Breast epithelium (tissue), 4 donors: Measurements from ENCODE around the gene SPARCL1. TPM values are rescaled to one million over a fixed set of nuclear protein-coding genes. Genes with fewer than 3 reads are reported as not detected.
A peak's percentile ranks its signal among the peaks of the same experiment; 100 is the strongest.

Source experiments
- DNase-seq, 2 donors: peaks; one replicate each; pipeline ENCODE4 v3.0.0-alpha.2; 2019; ENCODE audit warnings: low spot score in 2 of 2
- H3K27ac ChIP-seq, 2 donors: fragments of 200-600 bp; sonication (generic) in 1 of 2; one replicate each; pipeline ENCODE4 v1.5.1; 2016 to 2019; ENCODE audit warnings: mild to moderate bottlenecking in 1 of 2
- H3K27me3 ChIP-seq, 2 donors: fragments of 200-600 bp; sonication (generic) in 1 of 2; one replicate each; pipeline versions ENCODE4 v1.5.1 to v1.6.0; 2017 to 2019; ENCODE audit warnings: control low read depth in 1 of 2, mild to moderate bottlenecking in 1 of 2
- H3K36me3 ChIP-seq: fragments of 200-600 bp; one replicate; pipeline ENCODE4 v1.5.1; 2019
- H3K4me1 ChIP-seq, 2 donors: fragments of 200-600 bp; sonication (generic); one replicate each; pipeline ENCODE4 v1.5.1; 2016 to 2019; ENCODE audit warnings: control low read depth in 1 of 2
- H3K4me3 ChIP-seq, 3 donors: fragments of 200-600 bp; sonication (generic); 1 replicate in 2 of 3; 2 replicates in 1 of 3; pipeline ENCODE4 v1.5.1; 2016 to 2019; ENCODE audit warnings: mild to moderate bottlenecking in 3 of 3, moderate library complexity in 2 of 3
- H3K9me3 ChIP-seq, 2 donors: fragments of 200-600 bp; sonication (generic) in 1 of 2; one replicate each; pipeline ENCODE4 v1.5.1; 2016 to 2019; ENCODE audit warnings: control low read depth in 1 of 2
- POLR2A ChIP-seq: fragments of 450-650 bp; IDR thresholded peaks from one replicate; pipeline ENCODE4 v1.6.1; 2016; ENCODE audit warnings: antibody characterized with exemption, mild to moderate bottlenecking, moderate library complexity
- POLR2AphosphoS5 ChIP-seq, 3 donors: sonication (generic); formaldehyde crosslinking; IDR thresholded peaks; one replicate each; pipeline ENCODE4 v1.6.1; 2017; ENCODE audit warnings: antibody characterized with exemption in 3 of 3
- intact Hi-C: fragments of 100-400 bp; cut with DNase I; formaldehyde crosslinking; loops from one replicate; pipeline ENCODE4 v1.15.1; 2023; ENCODE audit warnings: low total_unique reads
- total RNA-seq, 3 donors: library from RNA; depleted of rRNA; stranded (reverse); fragments of >200 nt; gene quantifications; one replicate each; pipeline ENCODE4 v1.1.0, GENCODE V29; 2016
- TF ChIP-seq, protein P1 (sequence below), 3 donors: fragments of 450-650 bp; IDR thresholded peaks; one replicate each; pipeline ENCODE4 v1.5.1; 2016 to 2017; ENCODE audit warnings: antibody characterized with exemption in 3 of 3, mild to moderate bottlenecking in 3 of 3, moderate library complexity in 3 of 3

Gene SPARCL1
- total RNA-seq, 3 donors from 2014 or later, result 368 to 408 (median 371) TPM

DNA sequence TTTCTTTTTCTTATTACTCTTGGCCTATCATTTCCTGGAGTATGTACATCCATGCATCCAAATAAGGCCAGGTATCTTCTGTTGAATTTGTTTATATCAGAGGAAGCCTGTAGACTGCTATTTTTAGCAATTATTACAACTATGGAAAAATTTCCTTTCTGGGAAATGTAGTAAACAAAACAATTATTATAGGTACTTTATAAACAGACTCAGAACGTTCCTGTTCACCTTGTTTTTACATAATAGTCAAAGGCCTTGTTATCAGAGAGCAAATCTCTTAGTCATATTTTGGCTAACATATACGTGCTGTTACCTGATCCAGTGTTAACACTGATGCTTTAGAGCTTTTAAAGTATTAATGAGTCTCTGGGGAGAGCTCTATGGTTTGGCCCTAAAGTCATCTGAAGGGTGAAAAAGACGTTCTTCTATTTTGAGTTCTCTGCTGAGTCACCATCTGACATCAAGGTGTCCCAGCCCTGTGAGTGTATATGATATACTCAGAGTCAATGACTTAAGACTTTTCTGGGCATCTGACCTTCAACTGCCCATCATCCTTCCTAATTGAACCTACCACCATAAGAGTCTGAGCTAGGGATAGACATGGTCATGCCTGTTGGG, 7.3 kb downstream of the SPARCL1 start:
- Histone ChIP-seq H3K4me1 (peaks cover 7% of the 10 kb centered on the region in 2 donors), H3K36me3 (no peaks in the 10 kb centered on the region), H3K4me3 (peak overlapping the region in 2 of 3 donors; percentile 1 to 7), H3K9me3 (peaks cover 0 to 8% of the 10 kb centered on the region in 2 donors), H3K27me3 (no peaks in the 10 kb centered on the region), H3K27ac (peak overlapping the region; percentile 89 to 96)
- no peak for DNase-seq
- intact Hi-C loops, result no loop called here
- no peak for TF ChIP-seq POLR2A
- TF ChIP-seq, protein P1, sequence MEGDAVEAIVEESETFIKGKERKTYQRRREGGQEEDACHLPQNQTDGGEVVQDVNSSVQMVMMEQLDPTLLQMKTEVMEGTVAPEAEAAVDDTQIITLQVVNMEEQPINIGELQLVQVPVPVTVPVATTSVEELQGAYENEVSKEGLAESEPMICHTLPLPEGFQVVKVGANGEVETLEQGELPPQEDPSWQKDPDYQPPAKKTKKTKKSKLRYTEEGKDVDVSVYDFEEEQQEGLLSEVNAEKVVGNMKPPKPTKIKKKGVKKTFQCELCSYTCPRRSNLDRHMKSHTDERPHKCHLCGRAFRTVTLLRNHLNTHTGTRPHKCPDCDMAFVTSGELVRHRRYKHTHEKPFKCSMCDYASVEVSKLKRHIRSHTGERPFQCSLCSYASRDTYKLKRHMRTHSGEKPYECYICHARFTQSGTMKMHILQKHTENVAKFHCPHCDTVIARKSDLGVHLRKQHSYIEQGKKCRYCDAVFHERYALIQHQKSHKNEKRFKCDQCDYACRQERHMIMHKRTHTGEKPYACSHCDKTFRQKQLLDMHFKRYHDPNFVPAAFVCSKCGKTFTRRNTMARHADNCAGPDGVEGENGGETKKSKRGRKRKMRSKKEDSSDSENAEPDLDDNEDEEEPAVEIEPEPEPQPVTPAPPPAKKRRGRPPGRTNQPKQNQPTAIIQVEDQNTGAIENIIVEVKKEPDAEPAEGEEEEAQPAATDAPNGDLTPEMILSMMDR (IDR thresholded peaks at IDR 0.05), result no peak
- no peak for TF ChIP-seq POLR2AphosphoS5 (IDR thresholded peaks at IDR 0.05)

DNA sequence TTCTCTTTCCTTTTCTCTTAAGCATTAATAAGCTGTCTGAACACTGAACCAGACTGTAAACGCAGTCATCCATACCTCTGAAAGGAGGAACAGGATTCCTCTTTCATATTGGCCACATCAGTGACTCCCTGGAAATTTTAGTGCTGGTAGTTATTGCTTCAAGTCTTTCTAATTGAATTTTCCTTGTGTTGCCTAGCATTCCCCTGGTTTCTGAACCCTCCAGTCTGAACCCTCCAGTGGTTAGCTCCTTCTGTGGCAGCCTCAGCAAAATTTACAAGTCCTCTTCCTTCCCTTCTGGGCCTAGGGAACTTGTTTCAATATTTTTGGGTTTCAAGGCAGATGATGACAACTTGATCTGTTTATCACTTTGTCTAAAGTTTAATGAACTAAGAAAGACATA, 7.9 kb downstream of the SPARCL1 start:
- intact Hi-C loops, result no loop called here
- no peak for TF ChIP-seq POLR2A
- TF ChIP-seq, protein P1 (IDR thresholded peaks at IDR 0.05), result no peak
- no peak for TF ChIP-seq POLR2AphosphoS5 (IDR thresholded peaks at IDR 0.05)
- no peak for DNase-seq
- Histone ChIP-seq H3K4me1 (peaks cover 7% of the 10 kb centered on the region in 2 donors), H3K36me3 (no peaks in the 10 kb centered on the region), H3K27me3 (no peaks in the 10 kb centered on the region), H3K27ac (peak overlapping the region; percentile 89 to 96), H3K4me3 (peak overlapping the region in 1 of 3 donors; percentile 29), H3K9me3 (peaks cover 0 to 8% of the 10 kb centered on the region in 2 donors)

DNA sequence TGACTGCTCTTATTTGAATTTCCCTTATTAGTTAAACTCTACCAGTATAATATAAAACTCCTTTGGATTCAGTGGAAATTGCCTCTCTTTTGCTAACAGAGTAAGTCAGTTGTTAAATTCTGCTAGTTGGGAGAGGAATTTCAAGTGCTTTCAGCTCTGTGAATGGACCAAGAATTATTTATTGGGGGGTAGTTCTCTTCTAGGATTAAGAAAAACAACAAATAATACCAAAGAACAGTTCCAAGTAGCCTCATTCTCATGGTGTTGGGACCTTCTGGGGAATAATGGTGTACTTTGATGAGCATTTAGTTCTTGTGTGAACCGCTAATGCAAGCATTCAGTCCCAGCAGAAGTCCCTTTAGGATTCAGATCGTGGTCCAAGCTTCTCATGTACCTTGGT, 11.6 kb downstream of the SPARCL1 start:
- no peak overlapping the region for H3K4me3 ChIP-seq
- intact Hi-C loops, result no loop called here
- DNase-seq, result no peak
- TF ChIP-seq POLR2AphosphoS5 (IDR thresholded peaks at IDR 0.05) (no peak), POLR2A (no peak)
- TF ChIP-seq, protein P1 (IDR thresholded peaks at IDR 0.05), result no peak
- H3K9me3 ChIP-seq, result no peaks in the 10 kb centered on the region
- no peaks in the 10 kb centered on the region for H3K36me3 ChIP-seq
- H3K4me1 ChIP-seq, result peaks cover 7% of the 10 kb centered on the region in 2 donors
- H3K27ac ChIP-seq, result peak overlapping the region in 1 of 2 donors; percentile 12
- no peaks in the 10 kb centered on the region for H3K27me3 ChIP-seq

DNA sequence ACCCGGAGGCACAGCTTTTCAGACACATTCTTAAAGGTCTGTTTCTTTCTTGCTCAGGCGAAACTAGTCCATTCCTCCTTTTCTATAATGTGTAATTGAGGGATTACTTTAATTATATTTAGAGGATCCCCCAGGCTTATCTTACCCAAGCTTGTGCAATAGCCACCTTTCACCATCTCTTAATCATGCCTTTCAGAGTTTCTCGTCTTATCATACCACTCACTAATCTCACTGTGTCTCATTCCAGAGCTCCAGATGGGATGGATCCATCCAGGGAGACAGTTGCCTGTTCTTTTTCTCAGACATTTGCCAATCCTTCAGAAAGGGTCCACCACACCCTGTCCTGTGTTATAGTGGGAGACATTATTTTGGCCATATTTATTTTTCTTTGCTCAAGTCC, 12.5 kb downstream of the SPARCL1 start:
- H3K27me3 ChIP-seq, result no peaks in the 10 kb centered on the region
- DNase-seq, result no peak
- peaks cover 6% of the 10 kb centered on the region in 2 donors for H3K4me1 ChIP-seq
- TF ChIP-seq, protein P1 (IDR thresholded peaks at IDR 0.05), result no peak
- TF ChIP-seq POLR2AphosphoS5 (IDR thresholded peaks at IDR 0.05), result no peak
- no peak for TF ChIP-seq POLR2A
- no peak overlapping the region for H3K4me3 ChIP-seq
- no peaks in the 10 kb centered on the region for H3K9me3 ChIP-seq
- no peak overlapping the region for H3K27ac ChIP-seq
- no peaks in the 10 kb centered on the region for H3K36me3 ChIP-seq
- intact Hi-C loops, result no loop called here

DNA sequence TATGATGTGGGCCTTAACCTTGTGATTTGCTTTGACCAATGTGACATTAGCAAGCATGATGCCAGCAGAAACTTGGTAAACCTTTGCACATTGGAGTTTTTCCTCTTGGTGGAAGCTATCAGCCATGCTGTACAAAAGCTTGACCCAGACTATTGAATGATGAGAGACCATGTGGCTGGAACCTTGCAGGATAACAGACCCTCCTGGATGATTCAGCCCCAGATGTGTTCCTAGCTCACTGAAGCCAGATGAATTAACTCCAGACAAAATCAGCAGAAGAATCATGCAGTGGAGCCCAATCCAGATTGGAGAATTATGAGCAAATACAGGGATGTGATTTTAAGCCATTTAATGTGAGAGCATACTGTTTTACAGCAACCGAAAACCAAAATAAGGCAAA, 16.8 kb downstream of the SPARCL1 start:
- Histone ChIP-seq H3K27me3 (no peaks in the 10 kb centered on the region), H3K4me1 (peaks cover 0 to 4% of the 10 kb centered on the region in 2 donors), H3K4me3 (no peak overlapping the region), H3K36me3 (no peaks in the 10 kb centered on the region), H3K9me3 (no peaks in the 10 kb centered on the region), H3K27ac (peak overlapping the region in 1 of 2 donors; percentile 77)
- TF ChIP-seq POLR2AphosphoS5 (IDR thresholded peaks at IDR 0.05), result no peak
- TF ChIP-seq POLR2A, result no peak
- TF ChIP-seq, protein P1 (IDR thresholded peaks at IDR 0.05), result no peak
- no peak for DNase-seq
- intact Hi-C loops, result no loop called here
